ENCODE results near the gene RASSF9.

DNA sequence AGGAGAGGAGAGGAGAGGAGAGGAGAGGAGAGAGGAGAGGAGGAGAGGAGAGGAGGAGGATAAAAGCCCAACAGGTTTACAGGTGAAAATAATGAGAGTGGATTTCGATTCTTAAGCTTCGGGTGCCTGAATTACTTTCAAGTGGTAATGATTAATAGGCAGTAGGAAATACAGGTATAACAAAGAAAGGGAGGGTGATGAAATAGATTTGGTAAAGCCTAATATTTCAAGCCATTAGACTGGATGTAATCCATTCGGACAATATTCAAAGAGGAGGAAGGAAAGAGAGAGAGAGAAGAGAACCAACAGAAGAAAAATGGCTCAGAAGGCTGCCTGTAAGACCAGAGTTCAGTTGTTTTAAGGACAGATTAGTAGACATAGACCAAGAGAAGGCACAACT lies 76.6 kb downstream of the RASSF9 start:
- TF ChIP-seq, protein P1, sequence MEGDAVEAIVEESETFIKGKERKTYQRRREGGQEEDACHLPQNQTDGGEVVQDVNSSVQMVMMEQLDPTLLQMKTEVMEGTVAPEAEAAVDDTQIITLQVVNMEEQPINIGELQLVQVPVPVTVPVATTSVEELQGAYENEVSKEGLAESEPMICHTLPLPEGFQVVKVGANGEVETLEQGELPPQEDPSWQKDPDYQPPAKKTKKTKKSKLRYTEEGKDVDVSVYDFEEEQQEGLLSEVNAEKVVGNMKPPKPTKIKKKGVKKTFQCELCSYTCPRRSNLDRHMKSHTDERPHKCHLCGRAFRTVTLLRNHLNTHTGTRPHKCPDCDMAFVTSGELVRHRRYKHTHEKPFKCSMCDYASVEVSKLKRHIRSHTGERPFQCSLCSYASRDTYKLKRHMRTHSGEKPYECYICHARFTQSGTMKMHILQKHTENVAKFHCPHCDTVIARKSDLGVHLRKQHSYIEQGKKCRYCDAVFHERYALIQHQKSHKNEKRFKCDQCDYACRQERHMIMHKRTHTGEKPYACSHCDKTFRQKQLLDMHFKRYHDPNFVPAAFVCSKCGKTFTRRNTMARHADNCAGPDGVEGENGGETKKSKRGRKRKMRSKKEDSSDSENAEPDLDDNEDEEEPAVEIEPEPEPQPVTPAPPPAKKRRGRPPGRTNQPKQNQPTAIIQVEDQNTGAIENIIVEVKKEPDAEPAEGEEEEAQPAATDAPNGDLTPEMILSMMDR (conservative IDR thresholded peaks at IDR 0.05; ENCODE audit: low read depth, low read length): no peak
- no peak for TF ChIP-seq EZH2 (IDR thresholded peaks at IDR 0.05; ENCODE audit: low read length, unreplicated experiment)
